ENCODE measurements around the gene NUAK2.

NUAK2 gene

GRCh38 chr1:205304695-205305070 is 16.9 kb downstream of the NUAK2 start:
- no peak for TF ChIP-seq CTCF (IDR thresholded peaks at IDR 0.05)

GRCh38 chr1:205304046-205304694 is 17.4 kb downstream of the NUAK2 start:
- TF ChIP-seq CTCF (IDR thresholded peaks at IDR 0.05): no peak

GRCh38 chr1:205303247-205303888 is 18.2 kb downstream of the NUAK2 start:
- TF ChIP-seq CTCF (IDR thresholded peaks at IDR 0.05): no peak

- no peak for TF ChIP-seq CTCF (IDR thresholded peaks at IDR 0.05)
Measured at GRCh38 chr1:205301842-205302588, 19.5 kb downstream of the NUAK2 start.

GRCh38 chr1:205301205-205301821 is 20.2 kb downstream of the NUAK2 start:
- TF ChIP-seq CTCF (IDR thresholded peaks at IDR 0.05): no peak

GRCh38 chr1:205300149-205300548 is 21.4 kb downstream of the NUAK2 start:
- no peak for TF ChIP-seq CTCF (IDR thresholded peaks at IDR 0.05)

GRCh38 chr1:205298191-205298994 is 23.2 kb downstream of the NUAK2 start:
- TF ChIP-seq CTCF (IDR thresholded peaks at IDR 0.05): no peak
